DMS79 treated with DMSO at 0.1 percent for 48 hours (cell line): ENCODE results near the gene MYH15.
"Not testable (repeated sequence)": the region's sequence is repeated elsewhere in the genome, so short reads cannot be mapped to it uniquely, and the experiment has no call there.

Experiments
- DNase-seq: peaks from one replicate; lab custom pipeline; 2025; lab: John Stamatoyannopoulos, UW

Gene MYH15

DNA sequence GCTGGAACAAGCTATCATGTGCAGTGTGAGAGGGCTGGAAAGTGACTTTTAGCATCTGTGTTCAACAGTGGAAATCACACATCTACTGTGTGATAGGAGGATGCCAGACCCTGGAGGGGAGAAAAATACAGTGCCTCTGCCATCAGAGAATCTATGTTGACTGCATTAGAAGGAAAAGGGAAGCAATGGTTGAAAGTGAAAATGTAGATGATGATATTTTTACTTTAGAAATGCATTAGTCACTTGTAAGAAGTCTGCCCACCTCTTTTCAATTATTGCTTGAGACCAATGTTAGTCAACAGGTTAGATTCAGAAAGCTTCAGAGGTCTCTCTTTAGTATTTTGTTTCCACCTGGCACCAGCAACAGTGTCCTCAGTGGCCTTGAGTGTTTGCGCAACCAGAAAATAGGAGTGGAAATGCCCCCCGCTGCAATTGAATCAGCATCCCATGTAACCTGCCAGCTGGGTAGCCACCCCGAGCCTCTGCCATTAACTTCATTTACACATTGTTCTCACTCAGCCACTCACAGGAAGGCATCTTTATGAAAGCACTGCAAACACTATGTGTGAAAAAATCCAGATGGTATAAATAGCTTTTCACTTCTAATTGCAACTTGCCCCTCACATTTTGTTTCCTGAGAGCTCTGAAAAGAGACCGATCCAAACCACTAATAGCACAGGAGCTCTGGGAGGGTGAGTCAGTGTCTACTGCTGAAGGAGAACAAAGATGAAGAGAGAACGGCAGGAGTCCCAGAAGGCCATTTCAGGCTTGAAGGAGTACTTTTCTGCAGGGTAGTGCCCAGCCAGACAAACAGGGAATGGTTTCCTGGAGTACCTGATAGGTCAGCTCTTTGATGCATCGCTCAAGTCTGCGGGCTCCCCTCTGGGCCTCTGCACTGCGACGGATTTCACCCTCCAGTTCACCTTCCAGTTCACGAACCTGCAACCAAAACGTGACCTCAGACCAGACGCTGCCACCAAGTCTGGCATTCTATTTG is 122.0 kb downstream of the MYH15 start:
- DNase-seq: peak; percentile 75

DNA sequence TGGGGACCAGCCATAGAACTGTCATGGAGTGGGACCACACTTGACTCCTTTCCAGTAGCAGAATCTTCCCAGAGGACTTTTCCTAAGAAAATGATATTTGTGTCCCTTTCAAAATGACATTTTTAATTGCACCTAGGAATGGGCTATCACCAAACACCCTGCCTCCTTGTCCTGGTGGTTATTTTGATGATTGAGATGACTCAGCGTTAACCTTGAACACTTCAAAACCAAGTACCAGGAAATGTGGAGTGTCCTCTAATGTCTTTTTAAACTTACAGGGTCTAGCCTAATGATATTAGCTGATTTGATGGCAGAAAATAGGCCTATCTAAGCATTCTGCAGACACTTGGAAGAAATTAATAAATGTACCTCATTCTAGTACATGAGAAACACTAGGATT is 123.3 kb downstream of the MYH15 start:
- peak; percentile 75 for DNase-seq

DNA sequence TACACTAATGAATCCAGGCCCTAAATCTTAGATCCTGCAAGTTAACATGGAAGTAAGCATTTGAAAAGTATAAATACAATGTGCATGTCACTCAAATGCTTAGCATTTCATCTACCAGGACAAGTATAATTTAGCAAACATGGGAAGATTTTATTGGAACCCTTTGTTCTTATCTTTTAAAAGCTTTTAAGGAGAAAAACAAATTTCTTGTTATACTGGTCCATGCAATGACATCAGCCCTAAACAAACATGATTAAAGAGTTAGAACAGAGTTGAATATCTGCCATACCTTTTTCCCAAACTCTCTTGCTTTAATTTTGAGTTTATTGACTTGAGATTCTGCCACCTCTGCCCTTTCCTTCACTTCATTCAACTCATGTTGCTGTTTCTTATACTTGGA is 127.1 kb downstream of the MYH15 start:
- DNase-seq: no peak

GRCh38 chr3:108381529-108382140 is 128.8 kb downstream of the MYH15 start:
- DNase-seq: no peak

- no peak for DNase-seq
Observed at GRCh38 chr3:108380128-108380795, 130.1 kb downstream of the MYH15 start.

DNA sequence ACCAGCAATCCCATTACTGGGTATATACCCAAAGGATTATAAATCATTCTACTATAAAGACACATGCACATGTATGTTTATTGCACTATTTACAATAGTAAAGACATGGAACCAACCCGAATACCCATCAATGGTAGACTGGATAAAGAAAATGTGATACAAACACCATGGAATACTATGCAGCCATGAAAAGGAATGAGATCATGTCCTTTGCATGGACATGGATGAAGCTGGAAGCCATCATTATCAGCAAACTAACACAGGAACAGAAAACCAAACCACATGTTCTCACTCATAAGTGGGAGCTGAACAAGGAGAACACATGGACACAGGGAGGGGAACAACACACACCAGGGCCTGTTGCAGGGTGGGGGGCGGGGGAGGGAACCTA is 131.4 kb downstream of the MYH15 start:
- DNase-seq: not testable (repeated sequence)

DNA sequence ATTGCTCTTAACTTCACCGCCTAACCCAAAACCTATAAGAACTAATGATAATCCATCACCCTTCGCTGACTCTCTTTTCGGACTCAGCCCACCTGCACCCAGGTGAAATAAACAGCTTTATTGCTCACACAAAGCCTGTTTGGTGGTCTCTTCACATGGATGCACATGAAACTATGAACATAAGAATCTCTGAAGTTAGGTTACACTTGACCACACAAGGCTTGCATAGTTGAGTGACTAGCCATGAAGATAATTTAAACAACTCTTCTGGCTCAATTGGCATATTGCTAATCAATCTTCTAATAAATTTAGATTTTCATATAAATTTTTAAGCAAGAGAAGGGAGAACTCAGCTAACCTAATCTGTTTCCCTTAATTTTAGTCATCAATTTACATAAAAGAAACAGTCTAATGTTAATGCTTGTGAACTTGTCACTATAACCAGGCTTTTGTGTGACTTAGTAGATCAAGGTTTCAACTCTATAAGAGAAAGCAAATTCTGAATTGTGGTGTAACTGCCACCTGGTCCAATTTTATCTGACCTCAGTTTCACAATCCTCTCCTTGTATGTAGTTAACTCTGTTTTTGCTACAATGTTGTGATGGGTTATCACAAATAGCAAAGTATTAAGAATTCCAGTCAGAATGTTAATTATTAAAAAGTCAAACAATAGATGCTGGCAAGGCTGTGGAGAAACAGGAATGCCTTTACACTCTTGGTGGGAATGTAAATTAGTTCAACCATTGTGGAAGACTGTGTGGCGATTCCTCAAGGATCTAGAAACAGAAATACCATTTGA is 132.0 kb downstream of the MYH15 start:
- no peak for DNase-seq

- no peak for DNase-seq
Observed at GRCh38 chr3:108377384-108377783, 133.0 kb downstream of the MYH15 start.

GRCh38 chr3:108376026-108376425 is 134.4 kb downstream of the MYH15 start:
- no peak for DNase-seq

DNA sequence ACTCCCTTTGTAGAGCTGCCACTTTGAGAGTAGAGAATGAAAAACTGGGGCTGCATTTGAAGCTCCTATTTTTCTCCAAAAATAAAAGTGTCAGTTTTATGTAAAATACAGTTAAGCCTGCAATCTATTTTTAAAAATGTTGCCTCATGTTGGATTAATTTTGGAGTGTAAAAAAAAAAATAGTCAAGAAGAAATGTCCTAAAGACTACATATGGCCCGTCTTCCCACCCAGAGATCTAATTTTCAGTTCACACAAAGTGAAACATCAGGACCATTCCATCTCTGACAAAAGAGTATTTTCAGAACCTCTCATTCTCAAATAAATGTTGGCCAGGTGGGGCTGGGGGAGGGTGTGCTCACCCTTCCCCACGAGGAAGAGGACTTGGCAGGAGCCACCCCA is 151.4 kb downstream of the MYH15 start:
- no peak for DNase-seq

- DNase-seq: no peak
Observed at GRCh38 chr3:108357042-108357441, 153.4 kb downstream of the MYH15 start.

GRCh38 chr3:108354562-108354961 is 155.8 kb downstream of the MYH15 start:
- DNase-seq: no peak

GRCh38 chr3:108352176-108352575 is 158.2 kb downstream of the MYH15 start:
- no peak for DNase-seq

DNA sequence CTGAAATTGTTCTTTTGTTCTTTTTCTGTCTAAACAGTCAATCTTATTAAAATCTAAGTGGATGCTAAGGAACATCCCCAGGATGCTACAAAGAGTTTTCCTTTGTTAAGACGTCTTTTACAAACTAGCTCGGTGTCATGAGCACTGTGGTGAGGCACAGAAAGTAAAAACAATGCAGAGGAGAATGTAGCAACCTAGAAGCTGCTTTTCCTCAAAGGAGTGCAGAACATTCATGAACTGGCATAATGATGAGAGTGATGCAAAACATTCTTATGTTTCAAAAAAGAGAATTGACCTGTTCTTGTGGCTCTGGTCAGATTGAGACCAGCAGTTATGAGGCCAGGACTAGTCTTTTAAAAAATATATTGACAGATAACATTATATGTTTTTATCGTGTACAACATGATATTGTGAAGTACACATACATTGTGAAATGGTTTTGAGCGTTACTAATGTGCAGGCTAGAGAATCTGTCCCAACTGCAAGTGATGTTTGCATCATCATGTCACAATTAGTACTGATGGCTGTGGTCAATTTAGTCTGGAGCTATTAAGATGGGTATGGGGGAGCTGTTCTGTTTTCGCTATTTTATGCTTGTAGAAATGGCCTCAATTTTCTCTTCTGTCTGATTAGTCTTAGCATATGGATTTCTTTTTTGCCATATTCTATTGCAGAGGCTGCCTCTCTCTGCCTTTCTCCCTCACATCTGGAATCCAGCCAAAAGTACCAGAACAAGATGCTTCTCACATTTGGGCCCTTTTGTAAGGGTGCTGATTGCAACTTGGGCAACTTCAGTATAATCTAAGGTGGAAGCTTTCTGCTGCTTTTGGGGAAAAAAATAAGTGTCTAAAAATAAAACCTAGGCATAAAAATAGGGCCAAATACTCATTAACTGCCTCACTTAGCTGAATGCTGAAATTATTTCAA is 163.8 kb downstream of the MYH15 start:
- DNase-seq: no peak

DNA sequence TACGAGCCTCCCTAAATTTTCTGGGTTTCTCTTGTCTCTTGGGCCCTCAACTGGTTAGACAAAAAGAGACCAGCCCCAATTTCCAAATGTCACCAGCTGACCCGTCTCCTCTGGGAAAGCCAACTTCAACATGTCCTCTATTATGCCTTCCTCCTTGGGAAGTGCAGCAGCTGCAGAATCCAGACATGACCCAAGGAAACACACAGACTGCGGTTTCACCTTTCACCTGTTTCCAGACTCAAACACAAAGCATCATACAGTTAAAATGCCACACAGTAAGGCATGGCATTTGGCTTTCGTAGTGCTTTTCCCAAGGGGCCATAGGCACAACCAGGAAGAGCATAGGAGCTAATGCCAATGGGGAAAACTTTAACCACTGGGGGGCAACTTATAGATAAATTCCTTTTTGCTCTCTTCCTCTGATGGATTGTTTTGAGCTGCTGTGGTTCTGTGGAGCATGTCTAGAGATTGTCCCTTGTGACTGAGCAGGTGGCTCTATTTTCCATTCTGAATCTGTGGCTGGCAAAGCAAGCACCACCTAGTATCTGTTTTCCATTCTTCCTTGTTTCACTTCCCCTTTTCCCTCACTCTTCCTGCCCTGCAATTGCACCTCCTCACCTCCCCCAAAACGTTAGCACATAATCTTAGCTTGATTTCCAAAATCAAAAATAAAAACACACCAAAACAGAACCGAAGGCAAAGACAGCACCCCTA is 164.7 kb downstream of the MYH15 start:
- DNase-seq: peak; percentile 32

GRCh38 chr3:108343491-108343890 is 166.9 kb downstream of the MYH15 start:
- no peak for DNase-seq

DNA sequence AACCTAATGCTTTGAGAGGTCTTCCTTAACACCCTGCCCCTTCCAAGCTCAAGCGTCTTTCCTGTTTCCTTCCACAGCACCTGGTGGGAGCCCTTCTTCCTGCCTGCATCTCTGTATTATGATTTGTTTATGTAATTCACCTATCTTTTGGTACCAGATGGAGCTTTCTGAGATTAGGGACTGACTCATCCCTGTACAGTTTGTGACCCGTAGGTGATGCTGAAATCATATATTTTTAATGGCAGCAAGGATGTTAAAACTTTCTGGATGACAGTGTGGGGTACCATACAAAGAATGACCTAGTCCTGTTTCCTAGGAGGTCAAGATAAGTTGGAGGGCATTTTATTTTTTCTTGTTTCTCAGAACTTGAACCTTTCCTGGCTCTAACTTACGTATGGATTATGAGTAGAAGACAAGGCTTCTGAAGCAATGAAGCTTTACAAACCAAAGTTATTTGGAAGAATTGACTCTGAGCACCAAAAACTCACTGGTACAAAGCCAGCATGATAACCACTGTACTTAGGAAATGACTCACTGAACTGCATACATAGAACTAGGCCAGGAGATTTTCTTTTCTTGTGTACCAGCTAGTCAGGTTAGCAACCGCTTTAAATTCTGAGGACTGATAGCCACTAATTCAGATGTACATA is 167.4 kb downstream of the MYH15 start:
- DNase-seq: no peak

- no peak for DNase-seq
Observed at GRCh38 chr3:108341911-108342310, 168.5 kb downstream of the MYH15 start.

GRCh38 chr3:108338901-108339545 is 171.4 kb downstream of the MYH15 start:
- no peak for DNase-seq
